Type B pancreatic cell (in vitro differentiated cells): ENCODE data around the gene CXCL14. TPM values are rescaled to one million over a fixed set of nuclear protein-coding genes. Genes with fewer than 3 reads are reported as not detected.

Experiments
- DNase-seq: peaks from one replicate; pipeline ENCODE4 v3.0.0; 2021; ENCODE audit warnings: mixed read lengths; ENCODE audit not compliant: unreplicated experiment; ENCODE audit errors: extremely low spot score
- H3K27ac Mint-ChIP-seq: 2 replicates; pipeline ENCODE4 v1.8.0; 2021; ENCODE audit warnings: mild to moderate bottlenecking, mixed read lengths
- H3K27me3 Mint-ChIP-seq: 2 replicates; pipeline ENCODE4 v1.8.0; 2021; ENCODE audit warnings: mixed read lengths
- H3K36me3 Mint-ChIP-seq: 2 replicates; pipeline ENCODE4 v1.8.0; 2021; ENCODE audit warnings: mixed read lengths
- H3K4me1 Mint-ChIP-seq: one replicate; pipeline ENCODE4 v1.8.0; 2021; ENCODE audit warnings: mixed read lengths; ENCODE audit not compliant: unreplicated experiment
- H3K4me3 Mint-ChIP-seq: 2 replicates; pipeline ENCODE4 v1.8.0; 2021; ENCODE audit warnings: mild to moderate bottlenecking, mixed read lengths
- H3K9me3 Mint-ChIP-seq: 2 replicates; pipeline ENCODE4 v1.8.0; 2021; ENCODE audit warnings: mixed read lengths
- total RNA-seq: library from RNA; stranded (reverse); gene quantifications from 2 replicates; pipeline ENCODE4 v1.2.1, GENCODE V29; 2021; ENCODE audit warnings: low replicate concordance
- TF ChIP-seq, protein P1 (sequence below): fragments of 200-600 bp; sonication (generic); conservative IDR thresholded peaks from 2 replicates; pipeline ENCODE4 v1.5.0; 2021; ENCODE audit warnings: antibody characterized with exemption, mild to moderate bottlenecking

CXCL14 gene
- total RNA-seq, 1 donor from 2014 or later: 70.3 TPM

GRCh38 chr5:135596788-135597187, 18.0 kb upstream of the CXCL14 start:
- no peak overlapping the region for H3K27ac Mint-ChIP-seq
- H3K27me3 Mint-ChIP-seq: peaks cover 77% of the 10 kb centered on the region
- peaks cover 4% of the 10 kb centered on the region for H3K36me3 Mint-ChIP-seq
- H3K9me3 Mint-ChIP-seq: peaks cover 8% of the 10 kb centered on the region
- H3K4me1 Mint-ChIP-seq: peaks cover 18% of the 10 kb centered on the region
- DNase-seq: no peak
- TF ChIP-seq, protein P1, sequence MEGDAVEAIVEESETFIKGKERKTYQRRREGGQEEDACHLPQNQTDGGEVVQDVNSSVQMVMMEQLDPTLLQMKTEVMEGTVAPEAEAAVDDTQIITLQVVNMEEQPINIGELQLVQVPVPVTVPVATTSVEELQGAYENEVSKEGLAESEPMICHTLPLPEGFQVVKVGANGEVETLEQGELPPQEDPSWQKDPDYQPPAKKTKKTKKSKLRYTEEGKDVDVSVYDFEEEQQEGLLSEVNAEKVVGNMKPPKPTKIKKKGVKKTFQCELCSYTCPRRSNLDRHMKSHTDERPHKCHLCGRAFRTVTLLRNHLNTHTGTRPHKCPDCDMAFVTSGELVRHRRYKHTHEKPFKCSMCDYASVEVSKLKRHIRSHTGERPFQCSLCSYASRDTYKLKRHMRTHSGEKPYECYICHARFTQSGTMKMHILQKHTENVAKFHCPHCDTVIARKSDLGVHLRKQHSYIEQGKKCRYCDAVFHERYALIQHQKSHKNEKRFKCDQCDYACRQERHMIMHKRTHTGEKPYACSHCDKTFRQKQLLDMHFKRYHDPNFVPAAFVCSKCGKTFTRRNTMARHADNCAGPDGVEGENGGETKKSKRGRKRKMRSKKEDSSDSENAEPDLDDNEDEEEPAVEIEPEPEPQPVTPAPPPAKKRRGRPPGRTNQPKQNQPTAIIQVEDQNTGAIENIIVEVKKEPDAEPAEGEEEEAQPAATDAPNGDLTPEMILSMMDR: no peak
- no peak overlapping the region for H3K4me3 Mint-ChIP-seq

DNA sequence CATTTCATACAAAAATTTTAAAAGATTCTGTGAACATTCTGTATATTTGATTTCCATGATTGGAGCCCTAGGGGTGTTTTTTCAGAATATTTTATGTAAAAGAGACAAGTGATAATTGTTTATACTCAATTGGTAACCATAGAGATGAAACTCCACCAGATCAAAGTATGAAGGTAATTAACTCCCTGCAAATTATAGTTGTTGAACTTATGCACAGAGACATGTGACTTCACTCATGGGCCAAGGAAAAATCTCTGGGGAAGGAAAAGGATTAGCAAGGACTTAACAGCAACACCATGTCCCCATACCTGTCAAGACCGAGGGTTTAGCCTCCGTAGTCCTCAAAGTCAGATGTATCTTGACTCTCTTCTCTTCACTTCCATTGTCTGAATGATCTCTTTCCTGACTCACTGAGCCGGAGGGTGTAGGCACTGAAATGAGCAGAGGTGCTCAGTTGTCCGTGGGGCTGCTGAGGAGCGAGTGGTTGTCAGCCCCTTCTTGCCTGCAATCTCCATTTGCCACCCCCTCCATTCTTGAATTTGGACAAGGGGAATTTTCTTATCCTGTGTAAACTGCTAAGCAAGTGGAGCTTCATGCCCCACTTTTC, 17.5 kb upstream of the CXCL14 start:
- Mint-ChIP-seq H3K4me3 (no peak overlapping the region), H3K4me1 (peaks cover 18% of the 10 kb centered on the region), H3K27me3 (peaks cover 74% of the 10 kb centered on the region), H3K9me3 (peaks cover 8% of the 10 kb centered on the region), H3K36me3 (peaks cover 4% of the 10 kb centered on the region), H3K27ac (no peak overlapping the region)
- TF ChIP-seq, protein P1: no peak
- DNase-seq: peak; percentile 34

DNA sequence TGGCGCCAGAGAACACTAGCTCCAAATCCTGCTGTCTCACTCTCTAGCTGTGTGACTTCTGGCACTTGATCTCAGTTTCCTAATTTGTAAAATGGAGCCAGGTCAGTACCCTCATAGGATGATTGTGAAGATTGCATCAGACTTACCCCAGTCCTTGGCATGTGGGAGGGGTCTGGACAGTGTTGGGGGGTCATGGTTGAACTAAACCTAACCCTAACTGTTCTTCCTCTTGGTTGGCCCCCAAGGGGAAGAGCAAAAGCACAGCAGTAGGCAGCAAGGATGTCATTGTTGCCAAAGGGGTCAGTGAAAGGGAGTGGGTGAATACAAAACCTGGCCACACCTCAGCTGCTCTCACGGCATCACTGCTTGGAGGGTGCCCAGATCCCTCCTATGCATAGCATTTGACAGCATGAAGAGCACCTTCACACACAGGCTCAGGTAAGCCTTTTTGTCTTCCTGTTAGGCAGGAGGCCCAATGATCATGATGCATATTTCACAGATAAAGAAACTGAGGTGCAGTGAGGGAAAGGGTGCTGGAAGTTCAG, 15.7 kb upstream of the CXCL14 start:
- TF ChIP-seq, protein P1: no peak
- Mint-ChIP-seq H3K4me1 (peaks cover 12% of the 10 kb centered on the region), H3K27me3 (peaks cover 65% of the 10 kb centered on the region), H3K36me3 (peaks cover 4% of the 10 kb centered on the region), H3K9me3 (peaks cover 8% of the 10 kb centered on the region), H3K4me3 (no peak overlapping the region), H3K27ac (no peak overlapping the region)
- DNase-seq: peak; percentile 37

- peaks cover 65% of the 10 kb centered on the region for H3K27me3 Mint-ChIP-seq
- H3K4me1 Mint-ChIP-seq: peaks cover 12% of the 10 kb centered on the region
- peak; percentile 15 for DNase-seq
- H3K27ac Mint-ChIP-seq: no peak overlapping the region
- H3K9me3 Mint-ChIP-seq: peaks cover 8% of the 10 kb centered on the region
- TF ChIP-seq, protein P1: no peak
- peaks cover 4% of the 10 kb centered on the region for H3K36me3 Mint-ChIP-seq
- no peak overlapping the region for H3K4me3 Mint-ChIP-seq
Observed at GRCh38 chr5:135593886-135594285, 15.1 kb upstream of the CXCL14 start.

- H3K9me3 Mint-ChIP-seq: peaks cover 8% of the 10 kb centered on the region
- TF ChIP-seq, protein P1: no peak
- H3K27ac Mint-ChIP-seq: no peak overlapping the region
- H3K4me1 Mint-ChIP-seq: peaks cover 4% of the 10 kb centered on the region
- H3K4me3 Mint-ChIP-seq: no peak overlapping the region
- peaks cover 4% of the 10 kb centered on the region for H3K36me3 Mint-ChIP-seq
- H3K27me3 Mint-ChIP-seq: peaks cover 58% of the 10 kb centered on the region
- DNase-seq: peak; percentile 6
Observed at GRCh38 chr5:135593141-135593540, 14.3 kb upstream of the CXCL14 start.
